Progenitor cell of endocrine pancreas (in vitro differentiated cells): ENCODE data around the gene ARRB1. TPM values are rescaled to one million over a fixed set of nuclear protein-coding genes. Genes with fewer than 3 reads are reported as not detected.

Experiments used
- DNase-seq: peaks from one replicate; pipeline ENCODE4 v3.0.0; 2021; ENCODE audit warnings: low spot score; ENCODE audit not compliant: unreplicated experiment
- H3K27ac Mint-ChIP-seq: 2 replicates; pipeline ENCODE4 v1.8.0; 2021; ENCODE audit warnings: mild to moderate bottlenecking, moderate library complexity, mixed read lengths
- H3K27me3 Mint-ChIP-seq: 2 replicates; pipeline ENCODE4 v1.8.0; 2021; ENCODE audit warnings: mixed read lengths
- H3K36me3 Mint-ChIP-seq: 2 replicates; pipeline ENCODE4 v1.8.0; 2022; ENCODE audit warnings: mixed read lengths; ENCODE audit not compliant: insufficient read depth
- H3K4me1 Mint-ChIP-seq: 2 replicates; pipeline ENCODE4 v1.8.0; 2021; ENCODE audit warnings: low read depth, mixed read lengths
- H3K4me3 Mint-ChIP-seq: 2 replicates; pipeline ENCODE4 v1.8.0; 2021; ENCODE audit warnings: low read depth, mild to moderate bottlenecking, moderate library complexity, mixed read lengths
- H3K9me3 Mint-ChIP-seq: 2 replicates; pipeline ENCODE4 v1.8.0; 2021; ENCODE audit warnings: low read depth, mixed read lengths
- CTCF ChIP-seq: fragments of 200-600 bp; sonication (generic); IDR thresholded peaks from one replicate; pipeline ENCODE4 v1.5.0; 2021; ENCODE audit warnings: antibody characterized with exemption, mild to moderate bottlenecking; ENCODE audit not compliant: unreplicated experiment
- total RNA-seq: library from RNA; stranded (reverse); gene quantifications from 2 replicates; pipeline ENCODE4 v1.2.1, GENCODE V29; 2021

Gene ARRB1
- total RNA-seq, 1 donor from 2014 or later = 32.5 TPM

GRCh38 chr11:75246671-75247350, 104.7 kb downstream of the ARRB1 start:
- H3K36me3 Mint-ChIP-seq = no peaks in the 10 kb centered on the region
- no peaks in the 10 kb centered on the region for H3K9me3 Mint-ChIP-seq
- no peak overlapping the region for H3K27ac Mint-ChIP-seq
- H3K4me3 Mint-ChIP-seq = no peak overlapping the region
- TF ChIP-seq CTCF = no peak
- peaks cover 56% of the 10 kb centered on the region for H3K27me3 Mint-ChIP-seq
- DNase-seq = no peak
- H3K4me1 Mint-ChIP-seq = peaks cover 3% of the 10 kb centered on the region

- H3K36me3 Mint-ChIP-seq = no peaks in the 10 kb centered on the region
- H3K27me3 Mint-ChIP-seq = peaks cover 52% of the 10 kb centered on the region
- no peak overlapping the region for H3K27ac Mint-ChIP-seq
- peaks cover 3% of the 10 kb centered on the region for H3K4me1 Mint-ChIP-seq
- no peak for TF ChIP-seq CTCF
- no peak overlapping the region for H3K4me3 Mint-ChIP-seq
- no peak for DNase-seq
- H3K9me3 Mint-ChIP-seq = no peaks in the 10 kb centered on the region
Observed at GRCh38 chr11:75246006-75246670, 105.3 kb downstream of the ARRB1 start.

- Mint-ChIP-seq H3K4me3 (no peak overlapping the region), H3K27me3 (peaks cover 52% of the 10 kb centered on the region), H3K4me1 (peaks cover 3% of the 10 kb centered on the region), H3K9me3 (no peaks in the 10 kb centered on the region), H3K36me3 (no peaks in the 10 kb centered on the region), H3K27ac (no peak overlapping the region)
- TF ChIP-seq CTCF = no peak
- no peak for DNase-seq
Observed at GRCh38 chr11:75245356-75246005, 106.0 kb downstream of the ARRB1 start.

GRCh38 chr11:75244052-75244814, 107.2 kb downstream of the ARRB1 start:
- Mint-ChIP-seq H3K36me3 (no peaks in the 10 kb centered on the region), H3K9me3 (no peaks in the 10 kb centered on the region), H3K27me3 (peaks cover 54% of the 10 kb centered on the region), H3K4me3 (no peak overlapping the region), H3K4me1 (peaks cover 3% of the 10 kb centered on the region), H3K27ac (no peak overlapping the region)
- no peak for DNase-seq
- no peak for TF ChIP-seq CTCF
